Measurements from ENCODE around the gene ZNF595.
A peak's percentile ranks its signal among the peaks of the same experiment; 100 is the strongest.
"Not testable (repeated sequence)": the region's sequence is repeated elsewhere in the genome, so short reads cannot be mapped to it uniquely, and the experiment has no call there.

Gene ZNF595

GRCh38 chr4:86559-87324, 33.6 kb downstream of the ZNF595 start:
- DNase-seq: not testable (repeated sequence)

- DNase-seq: no peak
Measured at GRCh38 chr4:98386-98785, 45.3 kb downstream of the ZNF595 start.

GRCh38 chr4:99863-100262, 46.7 kb downstream of the ZNF595 start:
- DNase-seq: no peak

DNA sequence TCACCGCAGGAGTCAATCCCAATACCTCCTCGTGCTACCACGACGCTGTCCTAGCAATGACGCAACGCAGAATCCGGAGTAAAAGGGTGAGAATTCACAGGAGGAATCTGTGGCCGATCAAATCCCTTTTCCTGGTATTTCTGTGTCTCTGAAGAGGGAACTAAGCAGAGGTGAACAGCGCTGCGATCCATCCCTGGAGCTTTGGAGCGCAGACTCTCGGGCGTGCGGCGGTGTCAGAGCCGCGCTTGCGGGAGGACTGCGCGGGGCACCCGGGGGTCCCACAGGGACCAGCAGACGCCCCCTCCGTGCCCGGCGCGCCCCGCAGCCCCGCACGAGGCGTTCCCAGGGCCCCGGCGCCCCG, 53.9 kb downstream of the ZNF595 start:
- no peak for DNase-seq

GRCh38 chr4:107444-108429, 54.6 kb downstream of the ZNF595 start:
- no peak for DNase-seq

DNA sequence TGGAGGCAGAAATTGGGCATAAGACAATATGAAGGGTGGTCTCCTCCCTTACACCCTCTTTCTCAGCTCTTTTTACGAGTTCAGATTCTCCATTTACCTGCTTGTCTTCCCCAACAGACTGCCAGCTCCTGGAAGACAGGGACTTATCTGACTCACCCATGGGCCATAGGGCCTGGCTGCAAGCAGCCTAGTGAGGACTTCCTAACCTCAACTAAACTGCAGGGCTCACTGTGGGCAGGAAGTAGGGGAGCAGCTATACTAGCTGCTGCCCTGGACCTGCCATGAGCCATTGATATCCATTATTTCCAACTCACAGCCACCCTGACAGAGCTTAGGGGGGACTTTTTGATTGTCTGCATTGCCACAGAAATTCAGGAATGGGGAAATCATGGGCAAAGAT, 59.6 kb downstream of the ZNF595 start:
- no peak for DNase-seq

- DNase-seq: no peak
Measured at GRCh38 chr4:113732-114131, 60.6 kb downstream of the ZNF595 start.

DNA sequence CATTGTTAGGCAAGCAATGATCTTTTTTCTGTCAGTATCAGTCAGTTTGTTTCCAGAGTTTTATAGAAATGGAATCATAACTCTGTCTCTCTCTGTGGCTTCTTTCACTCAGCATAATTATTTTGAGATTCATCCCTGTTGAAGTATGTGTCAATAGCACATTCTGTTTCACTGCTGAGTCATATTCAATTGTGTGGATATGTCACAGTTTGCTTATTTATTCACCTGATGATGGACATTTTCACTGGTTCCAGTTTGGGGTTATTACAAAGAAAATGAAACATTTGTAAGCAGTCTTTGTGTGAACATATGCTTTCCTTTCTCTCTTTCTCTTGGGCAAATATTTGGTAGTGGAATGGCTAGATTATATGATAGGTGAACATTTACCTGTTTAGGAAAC, 61.0 kb downstream of the ZNF595 start:
- DNase-seq: no peak

- DNase-seq: no peak
Measured at GRCh38 chr4:116499-116898, 63.4 kb downstream of the ZNF595 start.

DNA sequence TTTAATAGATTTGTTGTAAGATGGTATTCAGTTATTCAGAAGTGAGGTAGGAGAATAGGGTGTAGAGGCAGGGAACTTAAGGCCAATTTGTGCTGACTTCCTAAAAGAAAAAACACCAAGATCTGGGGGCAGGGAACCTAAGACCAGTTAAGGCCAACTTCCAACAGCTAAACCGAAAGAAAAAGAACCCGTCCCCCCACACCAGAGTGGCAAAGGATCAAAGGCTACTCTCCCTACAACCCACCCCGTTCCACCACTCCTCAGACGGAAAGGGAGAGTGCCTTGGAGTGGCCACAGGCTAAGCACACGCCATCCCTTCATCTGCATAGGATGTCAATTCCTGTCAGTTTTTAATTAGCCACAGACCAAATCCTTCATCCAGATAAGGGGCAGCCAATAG, 67.5 kb downstream of the ZNF595 start:
- DNase-seq: no peak

DNA sequence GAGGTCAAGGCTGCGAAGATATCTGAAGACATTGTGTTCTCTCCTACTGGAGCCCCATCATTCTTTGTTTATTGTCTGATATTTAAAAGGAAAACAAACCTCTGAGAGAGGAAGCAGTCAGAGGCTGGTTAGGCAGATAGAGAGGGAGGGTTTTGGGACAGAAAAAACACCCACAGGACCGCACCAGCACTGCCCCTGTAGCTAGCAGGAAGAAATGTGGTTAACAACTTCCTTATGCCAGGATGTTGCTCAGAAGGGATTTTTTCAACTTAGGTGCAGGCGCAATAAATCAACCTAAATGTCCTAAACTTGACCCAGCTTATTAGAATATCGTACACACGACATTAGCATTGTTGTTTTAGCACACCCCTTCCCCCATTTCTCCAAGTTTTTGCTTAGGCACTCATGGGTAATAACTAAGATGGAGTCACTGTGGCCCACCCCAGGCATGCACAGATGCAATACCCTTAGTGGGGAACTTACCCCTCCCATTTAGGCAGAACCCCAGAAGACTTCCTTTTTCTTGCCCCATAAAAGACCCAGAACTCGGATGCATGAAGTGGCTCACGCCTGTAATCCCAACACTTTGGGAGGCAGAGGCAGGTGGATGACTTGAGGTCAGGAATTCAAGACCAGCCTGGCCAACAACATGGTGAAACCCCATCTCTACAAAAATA, 68.4 kb downstream of the ZNF595 start:
- peak; percentile 53 for DNase-seq

- DNase-seq: not testable (repeated sequence)
Measured at GRCh38 chr4:123922-124274, 70.8 kb downstream of the ZNF595 start.

GRCh38 chr4:124275-125081, 71.4 kb downstream of the ZNF595 start, which contains the start of gene ZNF718:
Gene ZNF718 (plus strand): TSS chr4:124501. CDS start chr4:124671, 170 bp downstream.
- DNase-seq: peak; percentile 94

DNA sequence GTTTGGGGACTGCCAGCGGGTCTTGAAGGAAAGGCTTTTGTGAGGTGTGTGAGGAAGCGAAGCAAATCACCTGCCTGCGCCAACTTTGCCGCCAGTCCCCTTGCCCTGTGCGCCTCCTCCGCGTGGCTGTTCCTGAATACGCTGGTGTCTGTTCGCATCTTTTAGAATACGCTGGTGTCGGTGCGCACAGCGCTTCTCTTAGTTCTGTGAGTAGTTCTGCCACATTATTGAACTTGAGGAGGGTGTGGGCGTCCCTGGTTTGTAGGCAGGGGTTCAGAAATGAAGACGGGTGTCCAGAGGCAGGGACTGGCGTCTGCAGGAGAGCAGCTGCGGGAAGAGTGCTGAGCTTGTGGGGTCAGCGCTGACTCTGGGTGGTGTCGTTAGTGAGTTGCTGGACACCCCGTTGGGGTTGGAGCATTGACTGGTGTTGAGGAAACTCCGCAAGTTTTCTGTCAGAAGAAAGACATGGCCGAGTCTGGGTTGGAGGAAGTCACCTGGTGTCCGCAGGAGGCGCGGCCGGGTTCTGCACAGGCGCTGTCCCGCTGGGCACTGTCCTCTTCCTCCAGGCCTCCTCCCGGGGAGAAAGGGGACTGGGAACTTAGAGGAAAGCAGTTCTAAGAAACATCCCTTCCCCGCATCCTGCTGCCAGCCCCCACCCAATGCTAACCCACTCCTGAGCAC, 72.1 kb downstream of the ZNF595 start:
- peak; percentile 8 for DNase-seq

DNA sequence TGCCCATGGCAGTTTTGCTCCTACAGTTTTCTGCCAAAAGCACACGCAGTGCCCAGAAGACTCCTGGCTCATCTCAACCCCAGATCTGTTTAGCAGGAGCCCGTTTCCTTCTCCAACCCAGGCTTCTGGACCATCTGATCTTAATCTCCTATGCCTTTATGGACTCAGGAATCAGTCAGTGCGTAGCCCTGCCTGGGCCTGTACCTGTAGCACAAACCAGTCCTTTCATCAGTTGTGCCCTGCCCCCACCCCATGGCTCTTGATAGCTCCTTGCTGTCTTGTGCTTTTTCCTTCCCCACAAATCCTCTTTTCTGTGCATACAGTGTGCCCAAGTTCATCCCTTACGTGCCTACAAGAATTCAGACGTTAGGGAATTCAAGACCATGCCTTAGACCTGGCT, 72.7 kb downstream of the ZNF595 start:
- DNase-seq: no peak

- DNase-seq: no peak
Measured at GRCh38 chr4:132483-132882, 79.4 kb downstream of the ZNF595 start.

All from CD4-positive, alpha-beta T cell treated with Interleukin-12 subunit alpha and Interleukin-12 subunit beta, for 1 hour (primary cell).